Spleen (tissue), 11 donors: ENCODE measurements around the gene CIB4. TPM values are rescaled to one million over a fixed set of nuclear protein-coding genes. Genes with fewer than 3 reads are reported as not detected.

Source experiments
- DNase-seq: peaks from one replicate; pipeline ENCODE4 v3.0.0-alpha.2; 2020
- H3K27ac ChIP-seq, 8 donors: fragments of 200-600 bp; sonication (generic) in 7 of 8; 1 replicate in 4 of 8; 2 replicates in 4 of 8; pipeline versions ENCODE4 v1.5.0 to v1.8.0; 2016 to 2021; ENCODE audit warnings: inconsistent platforms in 4 of 8, mild to moderate bottlenecking in 4 of 8, moderate library complexity in 1 of 8
- H3K27me3 ChIP-seq, 7 donors: fragments of 200-600 bp; sonication (generic) in 6 of 7; replicated peaks in 1 of 7; 1 replicate in 4 of 7; 2 replicates in 3 of 7; pipeline versions ENCODE4 v1.5.0 to v1.8.0; 2016 to 2021; ENCODE audit warnings: inconsistent platforms in 3 of 7, mild to moderate bottlenecking in 1 of 7
- H3K36me3 ChIP-seq, 6 donors: fragments of 200-600 bp; sonication (generic) in 5 of 6; 1 replicate in 4 of 6; 2 replicates in 2 of 6; pipeline versions ENCODE4 v1.5.0 to v1.8.0; 2016 to 2021; ENCODE audit warnings: inconsistent platforms in 2 of 6
- H3K4me1 ChIP-seq, 6 donors: fragments of 200-600 bp; sonication (generic) in 5 of 6; 1 replicate in 3 of 6; 2 replicates in 3 of 6; pipeline versions ENCODE4 v1.5.0 to v1.8.0; 2016 to 2021; ENCODE audit warnings: inconsistent platforms in 3 of 6
- H3K4me3 ChIP-seq, 8 donors: fragments of 200-600 bp; sonication (generic) in 7 of 8; 1 replicate in 4 of 8; 2 replicates in 4 of 8; pipeline versions ENCODE4 v1.5.0 to v1.8.0; 2016 to 2021; ENCODE audit warnings: inconsistent platforms in 4 of 8, mild to moderate bottlenecking in 4 of 8, moderate library complexity in 2 of 8
- H3K9me3 ChIP-seq, 8 donors: fragments of 200-600 bp; sonication (generic) in 7 of 8; 1 replicate in 4 of 8; 2 replicates in 4 of 8; pipeline versions ENCODE4 v1.5.0 to v1.8.0; 2016 to 2021; ENCODE audit warnings: inconsistent platforms in 4 of 8
- CTCF ChIP-seq, 11 experiments: fragments of 200-600 bp in 7 of 11; fragments of 450-650 bp in 4 of 11; sonication (generic) in 4 of 11; IDR thresholded peaks in 8 of 11; conservative IDR thresholded peaks in 3 of 11; 1 replicate in 7 of 11; 2 replicates in 4 of 11; pipeline versions ENCODE4 v1.4.0 to v1.8.0; 2016 to 2021; ENCODE audit warnings: antibody characterized with exemption in 11 of 11, inconsistent platforms in 4 of 11, mild to moderate bottlenecking in 1 of 11
- POLR2A ChIP-seq, 3 donors: fragments of 450-650 bp; IDR thresholded peaks; one replicate each; pipeline ENCODE4 v1.5.1; 2017; ENCODE audit warnings: antibody characterized with exemption in 3 of 3, mild to moderate bottlenecking in 1 of 3
- POLR2AphosphoS5 ChIP-seq, 3 donors: sonication (generic); formaldehyde crosslinking; IDR thresholded peaks; one replicate each; pipeline ENCODE4 v1.5.1; 2017; ENCODE audit warnings: antibody characterized with exemption in 3 of 3
- WGBS, 5 donors: extraction: QIAGEN DNeasy Blood & Tissue Kit in 3 of 5; methylation state at CpG; one replicate each; pipeline versions ENCODE4 v1.1.5 to v1.1.7; 2013 to 2018; 5-methylcytosine and 5-hydroxymethylcytosine counted together
- intact Hi-C: fragments of 100-400 bp; cut with DNase I; formaldehyde crosslinking; loops from one replicate; pipeline ENCODE4 v1.15.0; 2023; ENCODE audit warnings: low total_unique reads
- polyA plus RNA-seq, 3 donors: library from polyadenylated mRNA; stranded (reverse); fragments of 200-250 nt; gene quantifications; one replicate each; pipeline ENCODE4 v1.2.1, GENCODE V29; 2013
- total RNA-seq, 7 donors: library from RNA; depleted of rRNA in 3 of 7; stranded (reverse); fragments of >200 nt in 3 of 7; fragmentation: NEBNext Ultra II Directional in 4 of 7; extraction: Animal tissue kit (Norgen Biotek cat#: 25700) in 4 of 7; gene quantifications; one replicate each; pipeline versions ENCODE4 v1.1.0 to v1.2.1, GENCODE V29; 2016 to 2021
- donor health status: healthy with polysubstance abuse.
- donor health status: DM: no; HTN: no; CAD: no; lungs with moderate emphysema.
- donor health status: DM: no; HTN: no; CAD: no.
- donor health status: Bipolar disorder and iron deficiency.
- donor health status: healthy.
- donor health status: DM: no; HTN: no; CAD: no.
- donor health status: DM: yes; HTN: yes; CAD: no.

Gene CIB4
- total and polyA plus RNA-seq, 10 donors = not detected

DNA sequence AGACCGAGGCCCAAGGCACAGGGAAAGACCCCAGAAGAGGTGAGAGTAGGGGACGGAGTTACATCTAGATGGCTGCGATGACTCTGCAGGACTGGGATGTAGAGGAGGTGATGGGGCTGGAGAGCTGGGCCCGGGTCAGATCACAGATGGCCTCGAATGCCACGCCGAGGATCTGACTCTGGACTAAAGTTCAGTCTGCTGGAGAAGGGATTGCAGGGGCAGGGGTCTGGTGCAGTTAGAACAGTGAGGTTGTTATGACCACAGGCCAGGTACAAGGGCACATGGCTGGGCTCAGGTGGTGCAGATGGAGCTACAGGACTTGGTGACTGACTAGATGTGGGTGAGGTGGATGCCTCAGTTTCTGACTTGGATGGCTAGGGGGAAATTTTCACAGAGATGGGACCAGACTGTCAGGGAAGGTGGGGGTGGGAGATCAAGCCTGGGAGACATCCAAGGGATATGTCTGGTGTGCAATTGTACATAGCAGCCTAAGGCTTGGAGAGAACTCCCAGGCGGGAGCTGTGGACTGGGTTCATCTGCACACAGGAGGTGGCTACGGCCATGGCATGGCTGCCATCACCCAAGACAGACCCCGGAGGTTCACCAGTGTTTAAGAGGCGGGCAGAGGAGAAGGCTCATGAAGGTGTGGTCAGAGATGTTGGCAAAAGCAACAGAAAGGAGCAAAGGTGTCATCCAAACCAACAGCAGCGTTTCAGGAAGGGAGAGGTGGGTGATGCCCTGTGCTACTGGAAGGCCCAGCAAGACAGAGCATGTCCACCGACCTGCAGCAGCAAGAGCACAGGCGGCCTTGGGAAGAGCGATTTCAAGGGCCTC is 66.9 kb downstream of the CIB4 start:
- Histone ChIP-seq H3K27me3 (peaks cover 0 to 50% (median 4%) of the 10 kb centered on the region in 7 donors), H3K36me3 (no peaks in the 10 kb centered on the region), H3K4me1 (peaks cover 0 to 5% (median 2%) of the 10 kb centered on the region in 6 donors), H3K27ac (no peak overlapping the region), H3K9me3 (no peaks in the 10 kb centered on the region), H3K4me3 (no peak overlapping the region)
- DNase-seq = peak; percentile 72
- TF ChIP-seq CTCF (IDR thresholded peaks at IDR 0.05 in 8 of 11, conservative IDR thresholded peaks at IDR 0.05 in 3 of 11) (no peak), POLR2A (IDR thresholded peaks at IDR 0.05) (no peak), POLR2AphosphoS5 (IDR thresholded peaks at IDR 0.05) (no peak)
- intact Hi-C loops = no loop called here
- 82 to 95% (median 87%) methylated on average over 15 of the region's 15 CpGs for WGBS, 5 donors

GRCh38 chr2:26573241-26573925 is 67.8 kb downstream of the CIB4 start:
- WGBS, 5 donors = 73 to 90% (median 82%) methylated on average over 13 to 17 of the region's 17 CpGs
- Histone ChIP-seq H3K9me3 (no peaks in the 10 kb centered on the region), H3K36me3 (no peaks in the 10 kb centered on the region), H3K4me3 (no peak overlapping the region), H3K27me3 (peaks cover 0 to 41% (median 4%) of the 10 kb centered on the region in 7 donors), H3K27ac (no peak overlapping the region), H3K4me1 (peaks cover 0 to 5% (median 2%) of the 10 kb centered on the region in 6 donors)
- intact Hi-C loops = no loop called here
- DNase-seq = peak; percentile 72
- TF ChIP-seq CTCF (IDR thresholded peaks at IDR 0.05 in 8 of 11, conservative IDR thresholded peaks at IDR 0.05 in 3 of 11) (no peak), POLR2A (IDR thresholded peaks at IDR 0.05) (no peak), POLR2AphosphoS5 (IDR thresholded peaks at IDR 0.05) (no peak)

DNA sequence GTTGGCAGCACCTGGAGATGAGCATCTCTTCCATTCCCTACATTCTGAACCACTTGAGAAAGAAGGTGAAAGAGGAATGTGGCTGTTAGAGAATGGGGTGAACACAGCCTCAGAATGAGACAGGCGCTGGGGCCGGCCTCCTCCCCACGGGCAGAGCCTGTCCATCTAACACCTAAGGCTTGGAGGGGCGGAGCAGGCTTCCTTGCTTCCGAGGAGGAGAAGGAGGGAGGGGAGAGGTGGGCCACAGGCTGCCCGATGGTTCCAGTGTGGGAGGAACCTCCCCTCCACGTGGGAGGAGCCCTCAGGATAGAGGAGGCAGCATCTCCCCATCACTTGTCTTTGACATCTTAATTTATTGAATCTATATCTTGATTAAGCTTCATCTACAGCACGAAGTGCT is 68.6 kb downstream of the CIB4 start:
- Histone ChIP-seq H3K36me3 (no peaks in the 10 kb centered on the region), H3K9me3 (no peaks in the 10 kb centered on the region), H3K27me3 (peaks cover 0 to 42% (median 3%) of the 10 kb centered on the region in 7 donors), H3K27ac (no peak overlapping the region), H3K4me3 (no peak overlapping the region), H3K4me1 (peaks cover 0 to under 1% (median 0%) of the 10 kb centered on the region in 6 donors)
- TF ChIP-seq CTCF (IDR thresholded peaks at IDR 0.05 in 8 of 11, conservative IDR thresholded peaks at IDR 0.05 in 3 of 11) = no peak
- TF ChIP-seq POLR2AphosphoS5 (IDR thresholded peaks at IDR 0.05) = no peak
- TF ChIP-seq POLR2A (IDR thresholded peaks at IDR 0.05) = no peak
- DNase-seq = peak; percentile 66
- 27 to 44% (median 32%) methylated on average over 8 of the region's 8 CpGs for WGBS, 5 donors
- intact Hi-C loops = no loop called here

DNA sequence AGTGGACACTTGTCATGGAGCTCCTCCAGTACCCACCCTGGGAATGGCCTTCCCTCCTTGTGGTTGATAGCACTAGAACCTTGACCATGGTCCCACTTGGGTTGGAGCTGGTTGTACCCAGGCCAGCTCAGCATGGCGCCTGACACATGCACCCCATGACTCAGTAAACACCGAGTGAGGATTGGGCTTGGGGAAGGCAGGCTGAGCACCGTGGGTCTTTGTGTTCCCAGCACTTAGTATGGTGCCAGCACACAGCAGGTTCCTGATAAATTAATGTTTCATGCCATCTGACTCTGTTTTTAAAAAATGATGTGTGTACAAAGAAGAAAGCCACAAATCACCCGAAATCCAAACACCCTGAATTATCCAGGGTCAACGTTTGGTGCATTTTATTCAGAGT is 69.8 kb downstream of the CIB4 start:
- H3K27me3 ChIP-seq = peaks cover 0 to 42% (median 0%) of the 10 kb centered on the region in 7 donors
- intact Hi-C loops = no loop called here
- H3K9me3 ChIP-seq = no peaks in the 10 kb centered on the region
- no peak for TF ChIP-seq POLR2AphosphoS5 (IDR thresholded peaks at IDR 0.05)
- TF ChIP-seq CTCF (IDR thresholded peaks at IDR 0.05 in 8 of 11, conservative IDR thresholded peaks at IDR 0.05 in 3 of 11) = no peak
- no peak for TF ChIP-seq POLR2A (IDR thresholded peaks at IDR 0.05)
- no peaks in the 10 kb centered on the region for H3K4me1 ChIP-seq
- no peak overlapping the region for H3K4me3 ChIP-seq
- no peak overlapping the region for H3K27ac ChIP-seq
- DNase-seq = peak; percentile 56
- no peaks in the 10 kb centered on the region for H3K36me3 ChIP-seq
- WGBS, 5 donors = 78 to 85% (median 81%) methylated on average over 5 of the region's 5 CpGs
